Parathyroid adenoma (tissue), 2 donors: ENCODE results near the gene CREB3L2.
"Not testable (repeated sequence)": the region's sequence is repeated elsewhere in the genome, so short reads cannot be mapped to it uniquely, and the experiment has no call there.

Source experiments
- H2AFZ ChIP-seq: fragments of 300-600 bp; sonication (generic); one replicate; pipeline ENCODE4 v1.7.0; 2017; ENCODE audit warnings: antibody characterized with exemption, mild to moderate bottlenecking
- H3K27ac ChIP-seq: fragments of 300-600 bp; sonication (generic); one replicate; pipeline ENCODE4 v1.7.0; 2017
- H3K27me3 ChIP-seq: fragments of 300-600 bp; sonication (generic); one replicate; pipeline ENCODE4 v1.7.0; 2017; ENCODE audit warnings: low read length; ENCODE audit not compliant: control insufficient read depth, insufficient read depth
- H3K36me3 ChIP-seq: fragments of 300-600 bp; sonication (generic); one replicate; pipeline ENCODE4 v1.7.0; 2017; ENCODE audit warnings: low read length; ENCODE audit not compliant: control insufficient read depth, insufficient read depth
- H3K4me1 ChIP-seq: fragments of 300-600 bp; sonication (generic); one replicate; pipeline ENCODE4 v1.7.0; 2017; ENCODE audit warnings: control low read depth
- H3K4me2 ChIP-seq: fragments of 300-600 bp; sonication (generic); one replicate; pipeline ENCODE4 v1.7.0; 2017; ENCODE audit warnings: low read length
- H3K4me3 ChIP-seq: fragments of 300-600 bp; sonication (generic); one replicate; pipeline ENCODE4 v1.7.0; 2017; ENCODE audit warnings: low read depth, low read length
- H3K79me2 ChIP-seq: fragments of 300-600 bp; sonication (generic); one replicate; pipeline ENCODE4 v1.7.0; 2017; ENCODE audit warnings: control low read depth
- H3K9ac ChIP-seq: fragments of 300-600 bp; sonication (generic); one replicate; pipeline ENCODE4 v1.7.0; 2017; ENCODE audit warnings: mild to moderate bottlenecking
- H3K9me3 ChIP-seq: fragments of 300-600 bp; sonication (generic); one replicate; pipeline ENCODE4 v1.7.0; 2017; ENCODE audit warnings: low read length; ENCODE audit not compliant: control insufficient read depth
- TF ChIP-seq, protein P1 (sequence below): fragments of 300-600 bp; sonication (generic); IDR thresholded peaks from one replicate; pipeline ENCODE4 v1.7.0; 2017; ENCODE audit warnings: antibody characterized with exemption, mild to moderate bottlenecking
- donor health status: primary hyperparathyroidism.

The CREB3L2 gene

DNA sequence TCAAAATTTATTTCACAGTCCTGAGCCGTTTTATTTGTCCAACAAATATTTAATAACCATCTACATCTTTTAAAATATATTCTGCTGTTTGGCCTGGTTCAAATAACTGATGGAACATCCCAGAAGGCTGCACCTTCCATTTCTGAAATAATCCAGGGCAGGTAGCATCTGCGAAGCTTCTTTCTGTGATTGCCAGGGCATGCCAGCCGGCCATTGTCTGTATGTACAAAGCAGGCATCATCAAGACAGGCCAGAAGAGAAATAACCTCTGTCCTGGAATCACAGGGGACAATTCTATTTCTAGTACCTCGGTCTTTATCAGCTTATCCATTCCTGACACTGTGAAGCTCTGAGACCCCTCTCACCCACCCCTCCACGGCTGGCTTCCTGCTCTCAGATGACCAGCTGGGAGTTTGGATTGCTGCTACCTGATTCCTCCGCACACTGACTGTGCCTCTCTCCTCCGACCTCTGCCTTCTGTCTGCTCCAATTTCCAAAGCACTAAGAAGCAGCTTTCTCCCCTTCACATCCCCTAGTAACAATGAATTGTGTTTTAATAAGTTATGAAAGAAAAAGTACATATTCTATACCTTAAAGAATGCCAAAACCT is 163.1 kb downstream of the CREB3L2 start:
- no peaks in the 10 kb centered on the region for H3K27me3 ChIP-seq
- H3K27ac ChIP-seq, result no peak overlapping the region
- no peaks in the 10 kb centered on the region for H3K4me1 ChIP-seq
- no peak overlapping the region for H3K9ac ChIP-seq
- H3K4me2 ChIP-seq, result no peak overlapping the region
- no peaks in the 10 kb centered on the region for H3K36me3 ChIP-seq
- no peaks in the 10 kb centered on the region for H3K79me2 ChIP-seq
- no peak overlapping the region for H2AFZ ChIP-seq
- H3K9me3 ChIP-seq, result no peaks in the 10 kb centered on the region
- TF ChIP-seq, protein P1, sequence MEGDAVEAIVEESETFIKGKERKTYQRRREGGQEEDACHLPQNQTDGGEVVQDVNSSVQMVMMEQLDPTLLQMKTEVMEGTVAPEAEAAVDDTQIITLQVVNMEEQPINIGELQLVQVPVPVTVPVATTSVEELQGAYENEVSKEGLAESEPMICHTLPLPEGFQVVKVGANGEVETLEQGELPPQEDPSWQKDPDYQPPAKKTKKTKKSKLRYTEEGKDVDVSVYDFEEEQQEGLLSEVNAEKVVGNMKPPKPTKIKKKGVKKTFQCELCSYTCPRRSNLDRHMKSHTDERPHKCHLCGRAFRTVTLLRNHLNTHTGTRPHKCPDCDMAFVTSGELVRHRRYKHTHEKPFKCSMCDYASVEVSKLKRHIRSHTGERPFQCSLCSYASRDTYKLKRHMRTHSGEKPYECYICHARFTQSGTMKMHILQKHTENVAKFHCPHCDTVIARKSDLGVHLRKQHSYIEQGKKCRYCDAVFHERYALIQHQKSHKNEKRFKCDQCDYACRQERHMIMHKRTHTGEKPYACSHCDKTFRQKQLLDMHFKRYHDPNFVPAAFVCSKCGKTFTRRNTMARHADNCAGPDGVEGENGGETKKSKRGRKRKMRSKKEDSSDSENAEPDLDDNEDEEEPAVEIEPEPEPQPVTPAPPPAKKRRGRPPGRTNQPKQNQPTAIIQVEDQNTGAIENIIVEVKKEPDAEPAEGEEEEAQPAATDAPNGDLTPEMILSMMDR, result no peak
- H3K4me3 ChIP-seq, result no peak overlapping the region

DNA sequence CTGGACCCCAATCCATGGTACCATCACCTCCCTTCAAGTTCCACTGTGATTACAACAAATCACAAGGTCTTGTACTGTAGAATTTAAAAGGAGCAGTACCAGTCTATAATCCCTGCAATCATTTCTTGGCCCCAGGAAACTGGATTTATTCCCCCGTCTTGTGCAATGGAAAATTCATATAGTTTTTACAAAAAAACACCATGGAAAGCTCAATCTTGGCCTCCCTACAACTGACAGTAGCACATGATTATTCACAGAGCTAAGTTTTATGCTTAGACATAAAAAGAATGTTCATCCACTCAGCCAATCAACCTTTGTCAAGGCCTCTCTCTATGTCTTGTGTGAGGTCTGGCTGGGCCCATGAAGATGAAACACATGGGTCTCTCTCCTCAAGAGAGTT is 165.3 kb downstream of the CREB3L2 start:
- Histone ChIP-seq H3K36me3 (no peaks in the 10 kb centered on the region), H3K4me3 (no peak overlapping the region), H2AFZ (no peak overlapping the region), H3K4me2 (no peak overlapping the region), H3K27ac (no peak overlapping the region), H3K9ac (no peak overlapping the region), H3K4me1 (no peaks in the 10 kb centered on the region), H3K27me3 (no peaks in the 10 kb centered on the region), H3K79me2 (no peaks in the 10 kb centered on the region), H3K9me3 (no peaks in the 10 kb centered on the region)
- TF ChIP-seq, protein P1, result no peak

DNA sequence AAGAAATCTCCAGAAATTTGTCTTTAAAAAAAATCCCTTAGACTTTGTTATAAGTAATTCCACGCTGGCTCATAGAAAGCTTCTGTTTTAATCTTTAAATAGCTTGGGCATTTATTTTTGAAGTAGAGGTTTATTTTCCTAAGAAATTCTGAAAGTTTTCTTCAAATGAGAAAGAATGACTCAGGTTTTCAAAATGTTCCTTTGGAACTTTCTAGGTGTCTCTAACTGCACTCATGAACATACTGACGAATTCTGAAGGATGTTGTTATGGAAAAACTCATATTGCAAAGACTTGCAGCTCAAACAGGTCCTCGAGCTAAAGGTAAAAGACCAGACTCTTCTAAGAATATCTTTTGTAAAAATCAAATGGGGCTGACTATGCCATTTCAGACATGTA is 165.8 kb downstream of the CREB3L2 start:
- Histone ChIP-seq H3K79me2 (no peaks in the 10 kb centered on the region), H2AFZ (no peak overlapping the region), H3K36me3 (no peaks in the 10 kb centered on the region), H3K9me3 (no peaks in the 10 kb centered on the region), H3K9ac (no peak overlapping the region), H3K27me3 (no peaks in the 10 kb centered on the region), H3K4me2 (no peak overlapping the region), H3K27ac (no peak overlapping the region), H3K4me1 (no peaks in the 10 kb centered on the region), H3K4me3 (no peak overlapping the region)
- TF ChIP-seq, protein P1, result no peak

DNA sequence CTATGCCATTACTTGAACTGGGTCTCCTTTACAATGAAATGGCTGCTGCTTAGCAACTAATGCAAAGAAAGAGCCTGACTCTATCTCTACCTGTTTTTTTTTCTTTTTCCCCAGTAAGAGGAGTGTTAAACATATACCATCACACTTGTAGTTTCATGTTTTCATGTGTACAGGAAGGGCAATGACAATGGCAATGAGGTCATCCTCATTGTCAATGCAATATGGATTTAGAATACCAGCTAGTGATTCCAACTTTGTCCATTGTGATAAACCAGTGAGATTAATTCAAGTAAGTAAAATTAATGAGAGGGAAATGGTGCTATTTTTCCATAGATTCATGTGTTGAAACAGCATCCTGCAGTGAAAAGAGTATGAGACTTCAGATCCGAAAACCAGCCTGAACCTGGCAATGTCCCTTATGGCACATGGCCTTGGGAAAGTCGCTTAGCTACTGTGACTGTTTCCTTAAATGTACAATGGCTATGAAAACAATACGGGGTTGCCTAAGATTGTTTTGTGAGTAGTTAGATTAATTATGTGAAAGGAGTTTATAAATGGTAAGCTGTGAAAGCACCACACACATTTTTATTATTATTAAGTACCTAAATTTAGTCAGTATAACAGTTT is 166.3 kb downstream of the CREB3L2 start:
- no peak overlapping the region for H3K4me2 ChIP-seq
- no peak overlapping the region for H3K4me3 ChIP-seq
- no peaks in the 10 kb centered on the region for H3K79me2 ChIP-seq
- H2AFZ ChIP-seq, result no peak overlapping the region
- no peak overlapping the region for H3K27ac ChIP-seq
- H3K27me3 ChIP-seq, result no peaks in the 10 kb centered on the region
- H3K36me3 ChIP-seq, result no peaks in the 10 kb centered on the region
- no peaks in the 10 kb centered on the region for H3K4me1 ChIP-seq
- TF ChIP-seq, protein P1, result no peak
- H3K9me3 ChIP-seq, result no peaks in the 10 kb centered on the region
- H3K9ac ChIP-seq, result no peak overlapping the region

DNA sequence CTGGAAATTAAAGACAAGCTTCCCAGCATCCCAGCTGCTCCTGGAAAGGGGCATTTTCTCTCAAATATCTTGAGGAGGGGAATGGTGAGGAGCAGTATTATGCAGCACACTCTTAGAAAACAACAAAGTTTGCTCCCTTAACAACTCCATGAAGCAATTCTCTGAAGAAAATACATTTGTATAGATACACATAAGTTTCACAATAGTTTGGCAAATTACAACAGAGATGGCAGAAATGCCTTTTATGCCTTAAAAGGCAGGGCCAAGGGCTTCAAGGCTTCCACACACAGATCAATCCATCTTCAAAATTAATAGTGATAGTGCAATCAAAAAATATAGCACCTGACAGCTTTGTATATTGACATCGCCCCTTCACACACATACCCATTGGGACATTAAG is 167.3 kb downstream of the CREB3L2 start:
- Histone ChIP-seq H3K4me1 (no peaks in the 10 kb centered on the region), H3K27ac (no peak overlapping the region), H3K79me2 (no peaks in the 10 kb centered on the region), H3K9ac (no peak overlapping the region), H3K4me3 (no peak overlapping the region), H3K36me3 (no peaks in the 10 kb centered on the region), H3K27me3 (no peaks in the 10 kb centered on the region), H3K9me3 (no peaks in the 10 kb centered on the region), H2AFZ (no peak overlapping the region), H3K4me2 (no peak overlapping the region)
- TF ChIP-seq, protein P1, result no peak

DNA sequence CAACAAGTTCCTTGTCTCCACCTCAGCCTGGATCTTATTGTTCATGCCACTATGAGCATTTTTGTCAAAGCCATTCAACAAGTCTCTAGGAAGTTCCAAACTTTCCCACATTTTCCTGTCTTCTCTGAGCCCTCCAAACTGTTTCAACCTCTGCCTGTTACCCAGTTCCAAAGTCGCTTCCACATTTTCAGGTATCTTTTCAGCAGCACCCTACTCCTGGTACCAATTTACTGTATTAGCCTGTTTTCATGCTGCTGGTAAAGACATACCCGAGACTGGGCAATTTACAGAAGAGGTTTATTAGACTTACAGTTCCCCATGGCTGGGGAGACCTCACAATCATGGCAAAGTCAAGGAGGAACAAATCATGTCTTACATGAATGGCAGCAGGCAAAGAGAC is 168.9 kb downstream of the CREB3L2 start:
- not testable (repeated sequence) for H3K27me3 ChIP-seq, H3K4me1 ChIP-seq, H2AFZ ChIP-seq, H3K9ac ChIP-seq, H3K9me3 ChIP-seq, H3K27ac ChIP-seq, H3K4me3 ChIP-seq, H3K79me2 ChIP-seq, H3K36me3 ChIP-seq, H3K4me2 ChIP-seq
